PC-9 (cell line): ENCODE measurements around the gene TPP1. TPM values are rescaled to one million over a fixed set of nuclear protein-coding genes. Genes with fewer than 3 reads are reported as not detected.

ENCODE experiments used
- BruUV-seq: library from RNA; stranded (reverse); fragments of 400-500 nt; replicated peaks from 2 replicates; lab custom pipeline; 2021; lab: Mats Ljungman, UMichigan
- CTCF ChIA-PET: fragments of 300-600 bp; sonication (Branson Sonifier 250); formaldehyde crosslinking; loops from one replicate; lab custom pipeline; 2022; ENCODE audit warnings: antibody characterized with exemption; lab: Charles Lee
- POLR2A ChIA-PET: fragments of 300-600 bp; sonication (Branson Sonifier 250); formaldehyde crosslinking; loops from one replicate; lab custom pipeline; 2022; ENCODE audit warnings: antibody characterized with exemption; ENCODE audit not compliant: unreplicated experiment; lab: Charles Lee
- DNase-seq, 2 experiments: peaks; one replicate each; pipeline versions ENCODE4 v3.0.0 to v3.0.0-alpha.2; 2015 to 2022; ENCODE audit warnings: mixed read lengths in 1 of 2
- H2AFZ ChIP-seq: fragments of 200-600 bp; sonication (generic); 2 replicates; pipeline ENCODE4 v1.8.1; 2017; ENCODE audit warnings: antibody characterized with exemption
- H3F3A ChIP-seq: fragments of 200-600 bp; sonication (generic); 2 replicates; pipeline ENCODE4 v1.8.1; 2017; ENCODE audit warnings: antibody characterized with exemption, mild to moderate bottlenecking, low read depth; ENCODE audit not compliant: insufficient read depth
- H3K27ac ChIP-seq: fragments of 200-600 bp; sonication (generic); 2 replicates; pipeline ENCODE4 v1.6.1; 2016; ENCODE audit warnings: mixed run types
- H3K27me3 ChIP-seq: fragments of 200-600 bp; sonication (generic); 2 replicates; pipeline ENCODE4 v1.6.1; 2016; ENCODE audit warnings: low read depth, mixed run types; ENCODE audit not compliant: insufficient read depth
- H3K36me3 ChIP-seq: fragments of 200-600 bp; sonication (generic); 2 replicates; pipeline ENCODE4 v1.6.1; 2016; ENCODE audit warnings: low read depth, mixed run types
- H3K4me1 ChIP-seq: fragments of 200-600 bp; sonication (generic); replicated peaks from 2 replicates; pipeline ENCODE4 v1.6.1; 2016; ENCODE audit warnings: mixed run types; ENCODE audit not compliant: insufficient read depth
- H3K4me2 ChIP-seq: fragments of 200-600 bp; sonication (generic); 2 replicates; pipeline ENCODE4 v1.6.1; 2017; ENCODE audit warnings: mixed run types
- H3K4me3 ChIP-seq: fragments of 200-600 bp; sonication (generic); 2 replicates; pipeline ENCODE4 v1.6.1; 2016; ENCODE audit warnings: mixed run types
- H3K79me2 ChIP-seq: fragments of 200-600 bp; sonication (generic); 2 replicates; pipeline ENCODE4 v1.6.1; 2017; ENCODE audit warnings: low read depth, mixed run types
- H3K9me2 ChIP-seq: fragments of 200-600 bp; sonication (generic); 2 replicates; pipeline ENCODE4 v1.8.1; 2017; ENCODE audit warnings: mild to moderate bottlenecking; ENCODE audit not compliant: insufficient read depth
- H3K9me3 ChIP-seq: fragments of 200-600 bp; sonication (generic); 2 replicates; pipeline ENCODE4 v1.8.1; 2016; ENCODE audit warnings: low read depth; ENCODE audit not compliant: insufficient read depth
- H4K20me1 ChIP-seq: fragments of 200-600 bp; sonication (generic); 2 replicates; pipeline ENCODE4 v1.8.1; 2017; ENCODE audit not compliant: insufficient read depth
- EZH2 ChIP-seq: fragments of 200-600 bp; sonication (generic); IDR thresholded peaks from 2 replicates; pipeline ENCODE4 v1.8.0; 2017; ENCODE audit warnings: antibody characterized with exemption, low read depth
- intact Hi-C: fragments of 100-400 bp; cut with micrococcal nuclease; formaldehyde crosslinking; loops from one replicate; pipeline ENCODE4 v1.10.0; 2022; ENCODE audit not compliant: unreplicated experiment
- total RNA-seq: library from RNA; stranded (reverse); gene quantifications from 2 replicates; pipeline ENCODE4 v1.2.3, GENCODE V29; 2021
- TF ChIP-seq, protein P1 (sequence below): fragments of 200-600 bp; sonication (generic); conservative IDR thresholded peaks from 2 replicates; pipeline ENCODE4 v1.6.1; 2017; ENCODE audit warnings: mixed run types, antibody characterized with exemption, mild to moderate bottlenecking, moderate library complexity

TPP1 gene
- total RNA-seq, 1 experiment from 2014 or later = 31.4 TPM

GRCh38 chr11:6596239-6596877, 22.9 kb downstream of the TPP1 start:
- H3K9me2 ChIP-seq = no peaks in the 10 kb centered on the region
- BruUV-seq = no TSS peak
- intact Hi-C loops = no loop called here
- POLR2A ChIA-PET = no interaction called here
- H3K79me2 ChIP-seq = peaks cover 2% of the 10 kb centered on the region; the same call in 1 of the 2 replicates
- H3F3A ChIP-seq = no peaks in the 10 kb centered on the region
- 0 out of 2 replicates have a peak, but pooled peaks cover 6% of the 10 kb centered on the region for H3K36me3 ChIP-seq
- H3K9me3 ChIP-seq = no peaks in the 10 kb centered on the region
- H3K27me3 ChIP-seq = no peaks in the 10 kb centered on the region
- DNase-seq = no peak
- no peak overlapping the region for H2AFZ ChIP-seq
- H3K27ac ChIP-seq = no peak overlapping the region
- TF ChIP-seq, protein P1, sequence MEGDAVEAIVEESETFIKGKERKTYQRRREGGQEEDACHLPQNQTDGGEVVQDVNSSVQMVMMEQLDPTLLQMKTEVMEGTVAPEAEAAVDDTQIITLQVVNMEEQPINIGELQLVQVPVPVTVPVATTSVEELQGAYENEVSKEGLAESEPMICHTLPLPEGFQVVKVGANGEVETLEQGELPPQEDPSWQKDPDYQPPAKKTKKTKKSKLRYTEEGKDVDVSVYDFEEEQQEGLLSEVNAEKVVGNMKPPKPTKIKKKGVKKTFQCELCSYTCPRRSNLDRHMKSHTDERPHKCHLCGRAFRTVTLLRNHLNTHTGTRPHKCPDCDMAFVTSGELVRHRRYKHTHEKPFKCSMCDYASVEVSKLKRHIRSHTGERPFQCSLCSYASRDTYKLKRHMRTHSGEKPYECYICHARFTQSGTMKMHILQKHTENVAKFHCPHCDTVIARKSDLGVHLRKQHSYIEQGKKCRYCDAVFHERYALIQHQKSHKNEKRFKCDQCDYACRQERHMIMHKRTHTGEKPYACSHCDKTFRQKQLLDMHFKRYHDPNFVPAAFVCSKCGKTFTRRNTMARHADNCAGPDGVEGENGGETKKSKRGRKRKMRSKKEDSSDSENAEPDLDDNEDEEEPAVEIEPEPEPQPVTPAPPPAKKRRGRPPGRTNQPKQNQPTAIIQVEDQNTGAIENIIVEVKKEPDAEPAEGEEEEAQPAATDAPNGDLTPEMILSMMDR = no peak
- no peak for TF ChIP-seq EZH2
- H3K4me1 ChIP-seq = no peaks in the 10 kb centered on the region
- no peak overlapping the region for H3K4me3 ChIP-seq
- no peak overlapping the region for H3K4me2 ChIP-seq
- CTCF ChIA-PET = no interaction called here
- no peaks in the 10 kb centered on the region for H4K20me1 ChIP-seq

DNA sequence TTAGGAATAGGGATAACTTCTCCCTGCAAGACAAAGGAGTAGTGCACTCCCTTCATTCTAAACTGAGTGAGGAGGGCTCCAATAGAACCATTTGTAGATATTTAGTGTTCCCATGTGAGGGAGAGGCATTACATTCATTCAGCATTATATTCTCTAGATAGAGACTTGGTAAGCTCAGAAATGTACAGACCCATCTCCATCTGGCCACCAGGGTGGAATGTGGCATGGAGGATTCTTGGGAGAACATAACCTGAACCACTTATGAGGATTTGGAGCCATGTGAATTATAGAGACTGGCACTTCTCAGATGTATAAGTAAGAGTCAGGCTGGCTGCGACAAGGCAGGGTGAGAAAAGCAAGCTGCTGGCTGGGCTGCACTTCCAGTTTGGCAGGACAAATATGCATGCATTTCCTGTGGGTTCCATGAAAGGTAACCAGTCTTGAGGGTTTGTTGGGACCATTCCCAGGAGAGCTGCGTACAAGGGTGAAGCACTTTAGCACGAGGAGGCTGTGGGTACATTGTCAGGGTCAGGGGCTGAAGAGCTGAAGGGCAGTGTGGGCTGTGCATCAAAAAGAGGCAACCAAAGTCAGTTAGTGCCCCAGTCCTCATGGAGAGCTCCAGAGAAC, 25.0 kb downstream of the TPP1 start:
- CTCF ChIA-PET = no interaction called here
- Histone ChIP-seq H3K27ac (no peak overlapping the region), H3F3A (no peaks in the 10 kb centered on the region), H4K20me1 (no peaks in the 10 kb centered on the region), H3K79me2 (no peaks in the 10 kb centered on the region), H3K9me2 (no peaks in the 10 kb centered on the region), H3K4me2 (no peak overlapping the region), H2AFZ (no peak overlapping the region), H3K27me3 (no peaks in the 10 kb centered on the region), H3K9me3 (no peaks in the 10 kb centered on the region), H3K4me1 (no peaks in the 10 kb centered on the region), H3K4me3 (no peak overlapping the region), H3K36me3 (no peaks in the 10 kb centered on the region)
- intact Hi-C loops = no loop called here
- TF ChIP-seq EZH2 = no peak
- TF ChIP-seq, protein P1 = no peak
- POLR2A ChIA-PET = no interaction called here
- BruUV-seq = no TSS peak
- no peak for DNase-seq

- Histone ChIP-seq H3K4me2 (no peak overlapping the region), H3K9me2 (no peaks in the 10 kb centered on the region), H3K4me3 (no peak overlapping the region), H3K27me3 (no peaks in the 10 kb centered on the region), H4K20me1 (no peaks in the 10 kb centered on the region), H3K9me3 (no peaks in the 10 kb centered on the region; the same call in 1 of the 2 replicates), H3K4me1 (no peaks in the 10 kb centered on the region), H3K79me2 (no peaks in the 10 kb centered on the region), H3K36me3 (no peaks in the 10 kb centered on the region), H3K27ac (no peak overlapping the region), H3F3A (no peaks in the 10 kb centered on the region), H2AFZ (no peak overlapping the region)
- no peak for TF ChIP-seq EZH2
- TF ChIP-seq, protein P1 = no peak
- POLR2A ChIA-PET = no interaction called here
- no peak for DNase-seq
- CTCF ChIA-PET = no interaction called here
- intact Hi-C loops = no loop called here
- no TSS peak for BruUV-seq
Observed at GRCh38 chr11:6588018-6588417, 31.2 kb downstream of the TPP1 start.
